Stimulated activated CD4-positive, alpha-beta T cell treated with anti-CD3 and anti-CD28 coated beads, Interleukin-4, amount 100 ng/mL, for 4 hours (primary cell): Measurements from ENCODE around the gene ISOC1.

ENCODE experiments used
- DNase-seq, 2 experiments: peaks; one replicate each; pipeline ENCODE4 v3.0.0-alpha.2; 2020

Gene ISOC1

DNA sequence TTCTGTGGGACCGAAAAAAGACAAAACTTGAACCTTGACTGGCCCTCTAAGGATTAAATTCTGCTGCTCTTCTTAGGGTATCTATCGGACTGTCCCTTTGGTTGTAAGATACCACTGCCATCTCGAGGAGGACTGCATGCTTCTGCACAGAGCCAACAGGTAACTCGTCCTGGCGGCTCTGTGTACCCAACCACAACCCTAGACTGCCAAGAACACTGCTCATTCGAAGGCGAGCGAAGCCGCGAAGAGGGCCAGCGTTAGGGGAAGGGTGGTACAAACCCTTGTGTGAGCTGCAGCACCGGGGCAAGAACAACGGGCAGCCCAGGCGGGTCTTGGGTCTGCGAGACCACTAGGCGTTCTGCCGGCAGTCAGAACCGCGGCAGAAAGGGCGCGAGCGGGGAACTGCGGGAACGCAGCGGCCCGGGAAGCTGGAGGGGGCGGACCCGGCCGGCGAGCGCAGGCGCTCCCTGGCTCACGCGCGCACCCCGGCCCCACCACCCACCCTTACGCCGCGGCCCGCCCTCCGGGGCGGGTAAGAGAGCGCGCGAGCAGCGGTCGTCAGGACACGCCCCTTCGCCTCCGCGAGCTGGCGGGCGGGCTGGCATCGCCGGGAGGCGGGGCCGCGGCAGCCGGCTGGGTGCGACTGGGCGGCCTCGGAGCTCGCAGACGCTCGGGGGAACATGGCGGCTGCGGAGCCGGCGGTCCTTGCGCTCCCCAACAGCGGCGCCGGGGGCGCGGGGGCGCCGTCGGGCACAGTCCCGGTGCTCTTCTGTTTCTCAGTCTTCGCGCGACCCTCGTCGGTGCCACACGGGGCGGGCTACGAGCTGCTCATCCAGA lies at the start of gene ISOC1:
Gene ISOC1, plus strand, starts transcription at position 663 of the 837 bp plus-strand sequence. Its CDS starts 18 bp downstream, at position 681.
- DNase-seq: peak; percentile 93

DNA sequence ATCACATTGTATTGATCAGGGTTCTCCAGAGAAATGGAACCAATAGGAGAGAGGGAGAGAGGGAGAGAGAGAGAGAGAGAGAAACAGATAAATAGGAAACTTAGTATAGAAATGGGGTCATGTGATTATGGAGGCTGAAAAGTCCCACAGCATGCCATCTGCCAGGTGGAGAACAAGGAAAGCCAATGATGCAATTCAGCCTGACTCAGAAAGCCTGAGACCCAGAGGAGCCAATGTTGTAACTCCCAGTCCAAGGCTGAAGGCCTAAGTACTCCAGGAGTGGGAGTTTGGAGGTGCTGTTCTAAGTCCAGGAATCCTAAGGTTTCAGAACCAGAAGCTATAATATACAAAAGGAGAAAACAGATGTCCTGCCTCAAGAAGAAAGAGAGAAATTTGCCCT lies 48.4 kb upstream of the ISOC1 start:
- no peak for DNase-seq

DNA sequence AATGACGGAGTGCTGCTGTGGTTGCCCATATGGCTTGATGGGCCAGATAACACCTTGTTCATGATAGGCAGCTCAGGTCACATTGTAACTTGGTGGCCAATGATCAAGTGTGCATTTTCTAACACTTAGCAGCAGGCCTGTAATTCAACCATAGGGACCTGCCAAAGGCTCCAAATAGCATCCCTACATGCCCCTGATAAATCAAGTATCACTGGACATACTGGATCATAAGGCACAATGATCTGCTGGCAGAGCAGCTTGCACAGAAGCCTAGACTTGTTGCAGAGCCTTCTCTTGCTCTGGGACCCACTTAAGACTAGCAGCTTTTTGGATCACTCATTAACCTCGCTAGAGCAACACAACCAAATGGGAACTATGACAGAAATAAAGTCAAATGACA lies 46.0 kb upstream of the ISOC1 start:
- DNase-seq: no peak

DNA sequence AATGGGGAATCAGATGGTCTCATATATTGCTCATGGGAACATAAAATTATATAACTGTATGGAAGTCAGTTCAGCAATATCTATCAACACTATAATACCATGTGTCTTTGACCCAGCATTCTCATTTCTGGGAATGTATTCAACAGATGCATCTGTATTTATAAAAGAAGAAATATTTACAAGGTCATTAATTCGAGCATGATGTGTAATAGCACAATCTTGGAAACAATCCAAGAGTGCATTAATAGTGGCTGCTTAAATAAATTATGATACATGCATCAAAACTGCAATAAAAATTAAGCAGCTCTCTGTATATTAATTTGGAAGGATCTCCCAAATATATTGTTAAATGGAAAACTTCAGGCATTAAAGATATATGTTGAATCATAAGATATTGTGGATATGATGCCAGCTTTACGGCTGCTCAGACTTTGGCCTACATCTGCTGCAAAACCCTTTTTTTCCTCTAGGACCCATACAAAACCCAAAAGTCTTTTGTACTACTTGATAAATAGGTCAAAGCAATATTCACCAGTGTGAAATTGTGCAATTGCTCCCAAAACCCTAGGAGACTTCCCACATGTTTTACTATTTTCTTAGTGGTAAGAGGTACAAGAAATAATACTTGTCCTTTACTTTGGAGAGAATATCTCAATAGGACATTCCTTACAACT lies 45.3 kb upstream of the ISOC1 start:
- no peak for DNase-seq

DNA sequence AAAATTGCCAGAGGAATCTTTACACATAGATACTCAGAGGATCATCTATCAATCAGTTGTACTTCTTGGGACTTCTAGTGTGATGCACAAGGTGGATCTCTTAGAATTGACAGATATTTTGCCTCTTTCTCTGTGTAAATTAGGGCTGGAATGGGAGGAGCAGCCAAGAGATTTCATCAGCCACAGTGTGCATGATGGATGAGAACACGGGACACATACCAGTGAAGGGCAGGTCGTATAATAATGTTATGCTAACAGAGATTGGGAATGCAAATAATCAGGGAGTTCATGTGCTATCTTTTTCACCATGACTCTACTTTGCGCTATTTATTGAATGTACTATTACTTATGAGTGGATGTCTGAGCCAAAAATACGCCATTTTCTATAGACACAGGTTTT lies 43.3 kb upstream of the ISOC1 start:
- no peak for DNase-seq

DNA sequence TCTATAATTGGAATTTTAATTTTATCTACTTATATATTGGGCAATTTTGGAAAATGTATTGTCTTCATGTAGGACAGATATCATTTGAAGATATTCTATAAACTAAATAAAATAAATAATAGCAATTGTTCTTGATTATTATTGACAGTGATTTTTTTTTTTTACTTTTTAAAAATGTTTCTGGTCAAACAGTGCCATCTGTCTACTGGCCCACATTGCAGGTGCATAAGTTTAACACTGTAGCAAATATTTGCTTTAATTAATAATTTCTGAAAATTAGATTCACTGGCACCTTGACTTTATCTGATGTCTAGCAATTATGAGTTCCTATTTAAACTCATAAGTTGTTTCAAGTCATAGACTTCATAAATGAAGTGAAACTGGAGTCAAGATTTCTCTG lies 41.1 kb upstream of the ISOC1 start:
- no peak for DNase-seq

DNA sequence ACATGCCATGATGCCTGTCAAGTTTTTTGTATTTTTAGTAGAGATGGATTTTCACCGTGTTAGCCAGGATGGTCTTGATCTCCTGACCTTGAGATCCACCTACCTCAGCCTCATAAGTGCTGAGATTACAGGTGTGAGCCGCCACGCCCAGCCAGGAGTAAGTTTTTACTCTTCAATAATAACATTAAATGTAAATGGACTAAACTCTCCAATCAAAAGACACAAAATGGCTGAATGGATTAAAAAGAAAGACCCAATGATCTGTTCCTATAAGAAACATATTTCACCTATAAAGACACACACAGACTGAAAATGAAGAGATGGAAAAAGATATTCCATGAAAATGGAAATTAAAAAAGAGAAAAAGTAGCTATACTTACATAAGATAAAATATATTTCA lies 37.2 kb upstream of the ISOC1 start:
- no peak for DNase-seq

DNA sequence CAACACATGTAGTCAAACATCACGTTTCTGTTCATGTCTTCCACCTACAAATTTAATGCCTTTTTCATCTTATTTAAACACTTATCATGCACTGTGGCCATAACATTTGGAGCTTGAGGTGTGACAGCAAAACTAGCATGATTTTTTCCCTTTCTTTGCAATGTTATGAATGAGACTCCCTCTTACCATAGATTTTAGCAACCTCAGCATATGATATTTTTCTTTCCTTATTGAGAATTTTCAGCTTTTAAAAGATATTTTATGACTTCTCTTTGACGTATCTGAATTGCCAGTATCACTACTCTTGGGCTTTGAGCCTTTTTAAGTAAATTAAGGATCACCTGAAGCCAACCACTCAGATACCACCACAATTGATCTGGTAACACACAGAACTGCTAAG lies 32.7 kb upstream of the ISOC1 start:
- DNase-seq: no peak

DNA sequence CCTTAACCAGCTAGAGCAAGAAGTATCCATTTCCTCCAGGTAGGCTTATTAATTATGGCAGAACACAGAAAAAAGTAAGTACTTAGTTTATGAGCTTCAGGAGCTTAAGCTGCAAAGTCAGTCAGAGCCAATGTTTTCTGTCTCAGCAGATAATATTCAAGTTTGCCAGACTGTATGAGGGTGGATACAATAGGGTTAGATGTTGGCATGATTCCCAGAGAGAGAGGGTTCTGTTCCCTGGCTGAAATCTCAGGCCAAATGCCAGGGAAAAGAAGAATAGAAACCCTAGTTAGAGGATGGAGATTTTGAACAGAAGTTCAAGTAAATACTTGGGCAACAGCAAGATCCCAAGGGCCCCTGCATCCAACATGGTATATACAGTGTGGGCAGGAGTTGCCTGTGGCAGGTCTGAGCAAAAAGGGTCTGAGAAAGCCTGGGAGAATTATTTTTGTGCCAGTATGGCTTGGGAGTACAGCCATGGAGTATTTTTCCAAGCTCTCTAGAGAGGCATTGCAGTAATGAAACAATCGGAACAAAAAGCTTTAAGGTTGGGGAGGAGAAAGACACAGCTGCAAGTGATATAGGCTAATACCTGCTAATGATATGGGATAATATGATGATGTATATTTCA lies 31.0 kb upstream of the ISOC1 start:
- no peak for DNase-seq

DNA sequence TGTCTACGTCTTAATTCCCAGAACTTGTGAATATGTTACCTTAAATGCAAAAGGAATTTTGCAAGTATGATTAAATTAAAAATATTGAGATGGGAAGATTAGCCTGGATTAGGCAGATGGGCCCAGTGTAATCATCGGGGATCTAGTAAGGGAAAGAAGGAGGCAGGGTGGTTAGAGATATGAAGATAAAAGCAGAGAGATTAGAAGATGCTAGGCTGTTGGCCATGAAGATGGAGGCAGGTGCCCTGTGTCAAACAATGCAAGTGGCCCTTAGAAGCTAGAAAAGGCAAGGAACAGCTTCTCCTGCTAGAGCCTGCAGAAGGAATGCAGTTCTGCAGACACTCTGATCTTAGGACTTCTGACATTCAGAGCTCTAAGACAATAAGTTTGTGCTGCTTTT lies 28.8 kb upstream of the ISOC1 start:
- DNase-seq: no peak

DNA sequence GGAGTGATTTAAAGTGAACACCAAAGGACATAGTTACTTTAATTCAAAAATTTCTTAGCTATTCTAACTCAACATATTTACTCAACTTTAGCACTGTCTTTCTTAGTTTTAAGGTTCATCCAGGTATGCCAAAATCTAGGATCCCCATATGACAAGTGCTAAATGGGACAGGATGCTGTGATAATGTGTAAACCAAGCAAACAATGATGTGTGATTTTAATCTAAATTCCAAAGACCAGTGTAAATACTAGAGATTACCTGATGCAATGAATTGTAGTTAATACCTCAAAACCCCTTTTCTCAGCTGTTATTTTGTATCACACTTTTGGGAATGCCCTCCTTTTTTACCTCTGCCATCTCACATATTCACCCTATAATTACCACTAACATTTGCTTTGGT lies 26.8 kb upstream of the ISOC1 start:
- no peak for DNase-seq

DNA sequence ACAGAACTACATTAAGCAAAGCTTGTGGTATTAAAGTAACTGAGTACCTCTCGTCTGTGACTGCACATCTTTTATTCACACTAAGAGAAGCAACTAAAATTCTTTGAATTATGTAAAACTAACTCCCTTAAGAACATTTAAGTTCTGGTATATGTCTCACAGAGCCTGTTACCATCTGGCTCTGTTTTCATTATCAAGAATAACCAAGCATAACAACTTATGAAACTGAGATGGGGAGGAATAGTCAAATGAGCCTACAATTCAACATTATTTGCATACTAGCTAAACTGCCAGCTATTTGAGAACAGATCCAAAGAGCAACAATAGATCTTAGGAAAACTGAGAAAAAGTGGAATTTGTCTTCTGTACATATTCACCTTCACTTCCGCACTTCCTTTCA lies 25.3 kb upstream of the ISOC1 start:
- no peak for DNase-seq

DNA sequence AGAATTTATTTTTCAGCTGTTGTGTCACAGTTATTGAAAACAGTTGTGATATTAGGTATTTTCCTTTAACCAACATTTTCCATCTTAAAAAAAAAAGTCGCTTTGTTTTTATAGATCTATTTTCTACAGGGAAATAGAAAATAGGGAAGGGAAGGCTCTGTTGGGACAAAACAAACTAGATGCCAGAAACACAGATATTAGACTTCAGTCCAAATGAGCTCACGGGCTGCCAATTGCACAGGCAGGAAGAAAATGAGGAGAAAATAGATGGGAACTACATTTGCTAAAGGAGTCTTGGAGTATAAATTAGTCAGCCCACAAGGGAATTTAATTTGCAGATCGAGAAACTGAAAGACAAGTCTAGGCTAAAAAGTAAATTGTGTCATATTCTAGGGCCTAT lies 21.4 kb upstream of the ISOC1 start:
- DNase-seq: no peak

DNA sequence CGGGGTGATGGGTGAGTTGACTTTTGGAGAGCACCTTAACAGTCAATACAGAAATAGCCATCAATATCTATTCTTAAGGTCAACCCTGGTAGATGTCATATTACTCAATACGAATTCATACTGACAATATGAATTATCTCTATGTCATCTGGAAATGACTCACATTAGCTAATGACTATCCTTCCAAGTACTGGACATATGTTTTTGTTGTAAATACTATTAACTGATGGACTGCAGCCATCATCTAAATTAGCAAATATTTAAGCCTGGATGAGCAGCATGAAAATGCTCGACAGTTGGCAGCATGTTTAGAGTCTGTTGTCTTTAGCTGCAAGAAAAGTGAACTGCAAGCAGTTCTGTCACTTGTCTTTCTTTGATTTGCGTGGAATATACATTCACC lies 19.6 kb upstream of the ISOC1 start:
- no peak for DNase-seq

DNA sequence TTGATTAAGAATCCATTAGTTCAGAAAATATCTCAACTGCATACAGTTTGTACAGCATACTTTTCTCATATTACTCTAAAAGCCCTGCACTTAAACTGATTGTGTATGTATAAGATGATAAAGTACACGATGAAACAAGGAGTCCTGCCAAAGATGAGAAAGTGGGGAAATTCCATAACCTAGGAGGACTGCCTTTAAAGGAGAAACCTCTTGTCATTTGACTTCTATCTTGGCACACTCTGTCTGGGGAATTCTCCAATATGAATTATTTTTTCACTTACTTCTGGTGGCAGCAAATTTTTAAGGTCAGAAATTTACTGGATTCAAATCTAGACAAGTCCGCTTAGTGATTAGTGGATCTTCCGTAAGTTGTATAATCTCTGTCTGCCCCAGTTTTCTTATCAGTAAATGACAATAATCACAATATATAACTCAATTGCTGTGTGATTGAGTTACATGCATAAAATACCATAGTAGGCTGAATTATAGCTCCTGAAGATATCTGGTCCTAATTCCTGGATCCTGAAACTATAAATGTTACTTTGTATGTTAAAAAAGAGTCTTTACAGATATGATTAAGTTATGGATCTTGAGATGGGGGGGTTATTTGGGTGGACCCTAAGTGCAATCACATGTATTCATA lies 17.0 kb upstream of the ISOC1 start:
- no peak for DNase-seq

DNA sequence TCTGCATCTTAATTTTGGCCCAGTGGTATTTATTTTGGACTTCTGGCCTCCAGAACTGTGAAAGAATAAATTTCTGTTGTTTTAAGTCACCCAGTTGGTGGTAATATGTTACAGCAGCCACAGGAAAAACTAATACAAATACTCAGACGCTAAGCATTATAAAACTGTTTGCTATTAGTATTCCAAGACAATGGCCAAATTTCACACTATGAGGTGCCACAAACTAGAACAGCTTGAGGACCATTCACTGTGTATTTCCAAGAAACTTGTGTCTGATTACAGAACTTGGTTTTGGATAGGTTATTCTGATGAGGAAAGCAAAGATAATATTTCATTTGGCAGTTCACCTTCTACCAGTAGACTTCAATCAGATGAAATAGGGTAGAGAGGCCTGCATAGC lies 16.3 kb upstream of the ISOC1 start:
- no peak for DNase-seq

DNA sequence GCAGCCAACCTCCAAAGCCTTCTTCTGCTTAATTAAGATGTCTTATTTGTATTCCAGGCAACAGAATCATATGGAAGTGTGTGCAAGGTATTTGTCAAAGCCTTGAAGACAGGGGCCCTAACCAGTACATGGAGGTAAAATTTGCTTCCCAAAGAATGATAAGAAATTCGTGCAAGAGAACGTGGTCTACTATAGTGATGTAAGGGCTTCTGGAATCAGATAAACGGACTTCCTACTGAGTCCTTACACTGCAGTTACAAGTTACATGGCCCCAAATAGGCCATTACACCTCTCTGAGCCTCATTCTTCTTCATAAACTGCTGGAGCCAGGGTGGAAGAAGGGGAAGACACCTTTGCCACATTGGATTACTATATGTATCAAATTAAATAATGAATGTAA lies 15.9 kb upstream of the ISOC1 start:
- DNase-seq: no peak

DNA sequence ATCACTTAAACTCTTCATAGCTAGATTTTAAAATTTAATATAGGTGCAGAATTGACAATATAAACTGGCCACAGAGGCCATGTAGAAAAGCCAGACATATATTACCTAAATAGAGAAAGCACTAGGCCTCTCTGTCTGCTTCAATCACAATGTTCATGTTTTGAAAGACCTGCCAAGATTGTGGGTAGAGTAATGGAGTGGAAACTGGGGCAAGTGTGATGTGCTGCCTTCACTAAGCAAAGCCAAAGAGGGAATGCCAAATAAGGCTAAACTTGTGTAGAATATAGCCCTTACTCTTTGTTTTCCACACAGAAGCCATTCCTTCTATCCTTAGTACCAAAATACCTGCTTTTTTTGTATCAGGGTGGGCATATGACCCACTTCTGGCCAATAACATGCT lies 15.1 kb upstream of the ISOC1 start:
- DNase-seq: no peak

DNA sequence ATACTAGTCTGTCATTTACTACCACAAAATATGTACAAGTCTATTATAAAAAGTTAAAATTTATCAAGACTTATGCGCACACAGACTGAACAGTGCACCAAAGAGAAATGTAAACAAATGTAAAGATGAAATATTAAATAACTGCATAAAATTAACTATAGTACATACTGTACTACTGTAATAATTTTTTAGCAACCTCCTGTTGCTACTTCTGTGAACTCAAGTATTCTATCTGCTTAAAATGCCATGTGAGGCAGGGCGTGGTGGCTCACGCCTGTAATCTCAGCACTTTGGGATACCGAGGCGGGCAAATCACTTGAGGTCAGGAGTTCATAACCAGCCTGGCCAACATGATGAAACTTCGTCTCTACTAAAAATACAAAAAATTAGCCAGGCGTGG lies 13.8 kb upstream of the ISOC1 start:
- DNase-seq: no peak

DNA sequence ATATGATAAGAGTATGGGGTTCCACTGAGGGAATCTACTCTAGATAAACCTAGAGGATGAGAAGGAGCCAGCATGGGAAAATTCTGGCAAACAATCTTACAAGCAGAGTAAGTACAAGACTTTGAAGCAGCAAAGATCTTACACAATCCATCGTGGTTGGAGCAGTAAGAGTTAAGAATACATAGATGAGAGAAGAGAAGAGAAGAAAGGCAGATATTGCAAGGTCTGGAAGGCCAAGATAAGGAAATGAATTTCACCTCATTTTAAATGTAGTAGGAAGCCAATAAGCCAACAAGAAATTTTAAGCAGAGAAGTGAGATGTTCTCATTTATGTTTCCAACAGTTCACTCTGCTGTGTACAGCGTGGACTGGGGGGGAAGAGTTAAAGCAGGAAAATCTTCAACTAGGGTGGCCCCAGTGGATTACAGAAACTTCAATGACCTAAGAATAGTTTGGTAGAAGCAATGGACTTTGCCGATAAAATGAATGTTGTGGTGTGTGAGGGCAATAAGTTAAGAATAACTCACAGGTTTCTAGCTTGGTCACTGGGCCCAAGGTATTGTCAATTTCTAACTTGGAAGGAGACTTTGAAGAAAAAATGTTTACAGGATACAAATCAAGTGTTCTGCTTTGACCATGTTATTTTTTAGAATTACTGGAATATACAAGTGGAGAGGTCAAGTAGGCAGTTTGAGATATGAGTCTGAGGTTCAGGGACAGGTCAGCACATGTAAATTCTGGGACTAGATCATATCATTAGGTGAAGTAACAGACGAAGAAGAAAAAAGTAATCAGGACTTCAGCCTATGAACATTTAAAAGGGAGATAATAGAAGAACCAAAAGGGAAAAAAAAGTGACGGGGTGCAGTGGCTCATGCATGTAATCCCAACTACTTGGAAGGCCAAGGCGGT lies 12.1 kb upstream of the ISOC1 start:
- no peak for DNase-seq

DNA sequence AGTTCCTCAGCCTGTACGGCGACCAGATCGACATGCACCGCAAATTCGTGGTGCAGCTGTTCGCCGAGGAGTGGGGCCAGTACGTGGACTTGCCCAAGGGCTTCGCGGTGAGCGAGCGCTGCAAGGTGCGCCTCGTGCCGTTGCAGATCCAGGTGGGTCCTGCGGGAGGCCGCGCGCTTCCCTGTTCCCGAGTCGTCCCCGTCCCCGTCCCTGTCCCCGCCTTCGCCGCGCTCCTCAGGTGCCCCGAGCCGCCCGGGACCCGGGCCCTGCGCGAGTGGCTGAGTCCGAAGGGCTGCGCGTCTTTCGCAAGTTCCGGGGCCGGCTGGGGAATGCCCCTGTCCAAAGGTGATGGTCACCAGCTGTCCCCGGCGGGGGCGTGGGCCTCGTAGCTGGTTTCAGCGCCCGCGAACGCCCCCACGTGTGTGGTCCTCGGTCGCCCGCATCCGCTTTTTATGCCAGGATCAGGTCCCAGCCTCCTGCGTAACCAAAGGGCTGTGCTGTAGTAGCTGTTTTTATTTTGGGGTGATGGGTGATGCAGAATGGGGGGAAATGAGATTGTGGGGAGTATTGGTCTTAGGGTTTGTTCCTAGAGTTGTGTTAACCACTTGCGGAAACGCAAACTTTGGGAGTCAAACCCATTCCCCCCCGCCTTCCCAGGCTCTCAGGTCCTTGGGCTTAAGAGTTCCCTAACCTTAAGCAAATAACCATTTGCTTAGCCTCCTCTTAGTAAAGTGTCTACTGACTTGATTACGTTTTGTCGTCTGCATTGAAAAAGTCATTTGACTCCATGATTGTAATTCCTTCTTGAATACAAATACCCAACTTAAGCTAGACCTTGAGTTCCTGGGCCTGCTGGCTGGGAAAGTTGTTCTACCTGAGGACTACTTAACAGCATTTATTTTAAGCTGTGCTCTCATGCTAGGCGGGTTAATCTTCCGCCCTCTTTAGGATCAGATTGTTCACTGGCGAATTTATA lies 663 bp downstream of the ISOC1 start:
- DNase-seq: peak; percentile 25 to 43
